Gastrocnemius medialis (tissue), 4 donors: ENCODE data around the gene SDF2. TPM values are rescaled to one million over a fixed set of nuclear protein-coding genes. Genes with fewer than 3 reads are reported as not detected.

Experiments used
- ATAC-seq, 2 donors: fragments of 150-250 bp; one replicate each; pipeline ENCODE4 v1.9.1; 2016
- DNase-seq, 2 donors: peaks; one replicate each; pipeline ENCODE4 v3.0.0-alpha.2; 2019
- H3K27ac ChIP-seq, 4 donors: fragments of 200-600 bp; sonication (generic); 1 replicate in 1 of 4; 2 replicates in 3 of 4; pipeline ENCODE4 v1.5.1; 2016 to 2018; ENCODE audit warnings: mild to moderate bottlenecking in 2 of 4, moderate library complexity in 1 of 4
- H3K27me3 ChIP-seq, 3 donors: fragments of 200-600 bp; sonication (generic) in 2 of 3; 1 replicate in 1 of 3; 2 replicates in 2 of 3; pipeline versions ENCODE4 v1.5.1 to v1.6.0; 2016 to 2019; ENCODE audit warnings: mild to moderate bottlenecking in 1 of 3, moderate library complexity in 1 of 3
- H3K36me3 ChIP-seq, 2 donors: fragments of 200-600 bp; sonication (generic) in 1 of 2; one replicate each; pipeline ENCODE4 v1.5.1; 2017 to 2018
- H3K4me1 ChIP-seq, 2 donors: fragments of 200-600 bp; sonication (generic) in 1 of 2; one replicate each; pipeline ENCODE4 v1.5.1; 2016 to 2017; ENCODE audit warnings: mild to moderate bottlenecking in 2 of 2
- H3K4me3 ChIP-seq, 4 donors: fragments of 200-600 bp; sonication (generic) in 3 of 4; 1 replicate in 1 of 4; 2 replicates in 3 of 4; pipeline ENCODE4 v1.5.1; 2016 to 2019; ENCODE audit warnings: mild to moderate bottlenecking in 2 of 4
- H3K9me3 ChIP-seq, 3 donors: fragments of 200-600 bp; sonication (generic) in 2 of 3; 1 replicate in 1 of 3; 2 replicates in 2 of 3; pipeline ENCODE4 v1.5.1; 2016 to 2019
- CTCF ChIP-seq, 5 experiments: fragments of 450-650 bp in 3 of 5; fragments of 200-600 bp in 2 of 5; sonication (generic) in 2 of 5; IDR thresholded peaks in 4 of 5; conservative IDR thresholded peaks in 1 of 5; 1 replicate in 4 of 5; 2 replicates in 1 of 5; pipeline ENCODE4 v1.5.1; 2016 to 2019; ENCODE audit warnings: antibody characterized with exemption in 5 of 5, mild to moderate bottlenecking in 3 of 5, moderate library complexity in 3 of 5
- POLR2A ChIP-seq, 2 donors: fragments of 450-650 bp; IDR thresholded peaks; one replicate each; pipeline ENCODE4 v1.6.1; 2017; ENCODE audit warnings: antibody characterized with exemption in 2 of 2, mild to moderate bottlenecking in 2 of 2, moderate library complexity in 2 of 2
- in situ Hi-C, 4 donors: fragments of 200-750 bp; cut with MboI; loops; one replicate each; pipeline versions ENCODE4 v1.15.0 to v1.8.0; 2017; ENCODE audit warnings: low sequenced_read_pairs in 4 of 4
- intact Hi-C: fragments of 100-400 bp; cut with DNase I; formaldehyde crosslinking; loops from one replicate; pipeline ENCODE4 v1.15.1; 2023; ENCODE audit warnings: low total_unique reads
- total RNA-seq, 4 donors: library from RNA; depleted of rRNA; stranded (reverse); fragments of >200 nt; gene quantifications; one replicate each; pipeline versions ENCODE4 v1.1.0 to v1.2.3, GENCODE V29; 2016

The SDF2 gene
- total RNA-seq, 4 donors from 2014 or later: 23.6 to 36.4 (median 28.4) TPM

GRCh38 chr17:28700278-28700677, 38.6 kb upstream of the SDF2 start:
- H3K27me3 ChIP-seq: no peaks in the 10 kb centered on the region
- H3K36me3 ChIP-seq: peaks cover 8 to 96% of the 10 kb centered on the region in 2 donors
- H3K4me1 ChIP-seq: no peaks in the 10 kb centered on the region
- H3K4me3 ChIP-seq: no peak overlapping the region
- intact Hi-C loops (no loop called here), in situ Hi-C loops (no loop called here)
- no peak overlapping the region for H3K27ac ChIP-seq
- ATAC-seq (no peak), DNase-seq (no peak)
- TF ChIP-seq POLR2A (IDR thresholded peaks at IDR 0.05) (no peak), CTCF (IDR thresholded peaks at IDR 0.05 in 4 of 5, conservative IDR thresholded peaks at IDR 0.05 in 1 of 5) (no peak)
- no peaks in the 10 kb centered on the region for H3K9me3 ChIP-seq

DNA sequence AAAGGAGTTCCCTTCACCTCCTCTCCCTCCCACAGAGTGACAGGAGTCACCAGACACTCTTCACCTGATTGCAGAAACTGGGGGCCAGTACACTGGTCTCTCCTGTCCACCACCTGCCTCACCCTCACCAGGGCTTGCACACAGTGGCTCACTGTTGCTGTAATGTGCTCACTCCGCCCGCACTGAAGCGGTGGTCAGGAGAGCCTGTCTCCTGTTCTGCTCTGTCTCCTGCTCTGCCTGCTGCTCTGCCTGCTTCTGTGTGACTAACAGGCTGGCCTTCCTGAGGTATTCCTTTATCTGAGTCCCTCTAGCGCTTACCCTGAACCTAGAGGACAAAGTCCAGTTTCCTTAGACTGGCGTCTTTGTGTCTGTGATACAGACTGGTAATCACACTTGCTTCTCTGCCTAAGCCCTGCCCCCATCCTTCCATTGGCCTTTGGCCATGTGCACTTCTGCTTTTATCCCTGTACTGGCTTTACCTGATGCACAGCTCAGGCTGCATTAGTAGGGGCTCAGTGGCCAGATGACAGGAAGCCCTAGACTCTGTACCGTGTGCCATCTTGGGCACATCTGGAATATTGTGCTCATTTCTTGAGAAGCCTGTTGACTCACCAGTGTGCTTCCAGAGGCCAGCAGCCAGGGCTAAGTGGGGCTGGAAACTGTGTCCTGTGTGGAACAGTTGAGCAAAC, 36.7 kb upstream of the SDF2 start:
- H3K27ac ChIP-seq: no peak overlapping the region
- in situ Hi-C loops (no loop called here), intact Hi-C loops (no loop called here)
- peaks cover 8 to 100% of the 10 kb centered on the region in 2 donors for H3K36me3 ChIP-seq
- no peak for DNase-seq
- TF ChIP-seq POLR2A (IDR thresholded peaks at IDR 0.05) (no peak), CTCF (IDR thresholded peaks at IDR 0.05 in 4 of 5, conservative IDR thresholded peaks at IDR 0.05 in 1 of 5) (no peak)
- ATAC-seq: no peak
- no peak overlapping the region for H3K4me3 ChIP-seq
- H3K4me1 ChIP-seq: no peaks in the 10 kb centered on the region
- H3K27me3 ChIP-seq: no peaks in the 10 kb centered on the region
- no peaks in the 10 kb centered on the region for H3K9me3 ChIP-seq

- TF ChIP-seq CTCF (IDR thresholded peaks at IDR 0.05 in 4 of 5, conservative IDR thresholded peaks at IDR 0.05 in 1 of 5) (no peak), POLR2A (IDR thresholded peaks at IDR 0.05) (no peak)
- Histone ChIP-seq H3K9me3 (no peaks in the 10 kb centered on the region), H3K36me3 (peaks cover 19 to 96% of the 10 kb centered on the region in 2 donors), H3K4me1 (no peaks in the 10 kb centered on the region), H3K27me3 (no peaks in the 10 kb centered on the region), H3K27ac (no peak overlapping the region), H3K4me3 (no peak overlapping the region)
- no peak for ATAC-seq
- no peak for DNase-seq
- in situ Hi-C loops (no loop called here), intact Hi-C loops (no loop called here)
Observed at GRCh38 chr17:28693869-28694268, 32.2 kb upstream of the SDF2 start.

DNA sequence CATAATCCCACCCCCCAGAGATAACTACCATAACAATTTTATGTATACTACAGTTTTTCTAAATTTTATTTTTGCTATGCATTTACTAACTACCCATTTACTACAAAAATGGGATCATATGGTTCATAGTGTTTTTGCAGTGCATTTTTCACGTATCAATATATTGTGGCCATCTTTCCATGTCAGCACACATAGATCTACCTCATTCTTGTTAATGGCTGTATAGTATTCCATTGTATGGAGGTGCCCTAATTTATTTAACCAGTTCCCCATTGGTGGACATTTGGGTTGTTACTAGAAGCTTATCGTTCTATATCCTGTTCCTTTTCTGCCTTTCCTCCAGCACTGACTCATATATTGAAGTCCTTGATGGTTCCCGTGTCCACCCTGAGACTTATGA, 27.3 kb upstream of the SDF2 start:
- H3K4me1 ChIP-seq: no peaks in the 10 kb centered on the region
- intact Hi-C loops (no loop called here), in situ Hi-C loops (no loop called here)
- no peak for ATAC-seq
- H3K27ac ChIP-seq: no peak overlapping the region
- H3K27me3 ChIP-seq: no peaks in the 10 kb centered on the region
- no peak for DNase-seq
- TF ChIP-seq POLR2A (IDR thresholded peaks at IDR 0.05) (no peak), CTCF (IDR thresholded peaks at IDR 0.05 in 4 of 5, conservative IDR thresholded peaks at IDR 0.05 in 1 of 5) (no peak)
- peaks cover 22 to 96% of the 10 kb centered on the region in 2 donors for H3K36me3 ChIP-seq
- H3K4me3 ChIP-seq: no peak overlapping the region
- H3K9me3 ChIP-seq: no peaks in the 10 kb centered on the region

DNA sequence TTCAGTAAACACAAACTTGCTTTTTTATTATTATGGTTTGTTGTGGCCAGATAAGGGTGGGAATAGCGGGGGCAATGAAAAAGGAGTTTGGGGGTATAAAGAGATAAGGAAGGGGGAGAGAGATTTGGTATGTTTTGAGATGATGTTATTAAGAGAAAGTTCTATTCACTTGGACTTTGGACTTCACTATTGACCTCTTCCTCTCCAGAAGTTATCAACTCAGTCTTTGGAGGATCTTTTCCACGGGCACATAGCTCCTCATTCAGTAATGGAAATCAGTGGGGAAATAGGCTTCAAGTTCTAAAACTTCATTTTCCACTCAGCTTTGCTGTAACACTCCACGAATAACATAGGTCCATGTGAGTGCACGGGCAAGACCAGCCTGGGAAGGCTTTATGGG, 26.8 kb upstream of the SDF2 start:
- no peak overlapping the region for H3K4me3 ChIP-seq
- in situ Hi-C loops: no loop called here
- intact Hi-C loops: no loop called here
- H3K4me1 ChIP-seq: no peaks in the 10 kb centered on the region
- no peaks in the 10 kb centered on the region for H3K27me3 ChIP-seq
- no peaks in the 10 kb centered on the region for H3K9me3 ChIP-seq
- TF ChIP-seq CTCF (IDR thresholded peaks at IDR 0.05 in 4 of 5, conservative IDR thresholded peaks at IDR 0.05 in 1 of 5): no peak
- TF ChIP-seq POLR2A (IDR thresholded peaks at IDR 0.05): no peak
- H3K27ac ChIP-seq: no peak overlapping the region
- peaks cover 22 to 96% of the 10 kb centered on the region in 2 donors for H3K36me3 ChIP-seq
- DNase-seq: no peak
- ATAC-seq: no peak
